D341Med (cell line): ENCODE results near the gene ATP2A3.

Experiments used
- DNase-seq: peaks from one replicate; pipeline ENCODE4 v3.0.0; 2012; ENCODE audit warnings: low spot score

ATP2A3 gene

GRCh38 chr17:3964203-3965117 lies at the start of gene ATP2A3:
TSS of gene ATP2A3 (minus strand) at chr17:3964437. CDS start at chr17:3964291, 146 bp downstream.
- DNase-seq, result peak; percentile 51

- DNase-seq, result no peak
Measured at GRCh38 chr17:4010754-4011153, 46.5 kb upstream of the ATP2A3 start.

GRCh38 chr17:4009186-4009785 lies 45.0 kb upstream of the ATP2A3 start:
- no peak for DNase-seq

- DNase-seq, result no peak
Measured at GRCh38 chr17:4008441-4009185, 44.4 kb upstream of the ATP2A3 start.

GRCh38 chr17:4008082-4008435 lies 43.8 kb upstream of the ATP2A3 start:
- DNase-seq, result no peak

GRCh38 chr17:4007346-4008081 lies 43.3 kb upstream of the ATP2A3 start:
- no peak for DNase-seq

GRCh38 chr17:4006745-4007211 lies 42.5 kb upstream of the ATP2A3 start:
- DNase-seq, result no peak

GRCh38 chr17:4006165-4006589 lies 41.9 kb upstream of the ATP2A3 start:
- no peak for DNase-seq

- no peak for DNase-seq
Measured at GRCh38 chr17:4005296-4006164, 41.3 kb upstream of the ATP2A3 start.

GRCh38 chr17:4004517-4005295 lies 40.5 kb upstream of the ATP2A3 start:
- peak; percentile 90 for DNase-seq

- no peak for DNase-seq
Measured at GRCh38 chr17:4003501-4004421, 39.5 kb upstream of the ATP2A3 start.

GRCh38 chr17:4003131-4003500 lies 38.9 kb upstream of the ATP2A3 start:
- no peak for DNase-seq

- no peak for DNase-seq
Measured at GRCh38 chr17:4001048-4001590, 36.9 kb upstream of the ATP2A3 start.

- no peak for DNase-seq
Measured at GRCh38 chr17:3998436-3998835, 34.2 kb upstream of the ATP2A3 start.

GRCh38 chr17:3995067-3995466 lies 30.8 kb upstream of the ATP2A3 start:
- DNase-seq, result no peak

GRCh38 chr17:3994221-3994576 lies 30.0 kb upstream of the ATP2A3 start:
- no peak for DNase-seq

- no peak for DNase-seq
Measured at GRCh38 chr17:3993493-3994220, 29.4 kb upstream of the ATP2A3 start.

GRCh38 chr17:3992370-3992769 lies 28.1 kb upstream of the ATP2A3 start:
- DNase-seq, result no peak
